Omental fat pad (tissue), 4 donors: ENCODE results near the gene MRPS27. TPM values are rescaled to one million over a fixed set of nuclear protein-coding genes. Genes with fewer than 3 reads are reported as not detected.

Experiments used
- ATAC-seq: fragments of 150-250 bp; one replicate; pipeline ENCODE4 v1.9.1; 2016; ENCODE audit warnings: mild to moderate bottlenecking, moderate library complexity; ENCODE audit not compliant: low FRiP score
- DNase-seq: peaks from one replicate; pipeline ENCODE4 v3.0.0-alpha.2; 2019; ENCODE audit warnings: low spot score
- total RNA-seq, 4 donors: library from RNA; depleted of rRNA; stranded (reverse); fragments of >200 nt; gene quantifications; one replicate each; pipeline ENCODE4 v1.1.0, GENCODE V29; 2016
- TF ChIP-seq, protein P1 (sequence below), 3 donors: fragments of 450-650 bp; IDR thresholded peaks; one replicate each; pipeline ENCODE4 v1.5.1; 2016 to 2017; ENCODE audit warnings: antibody characterized with exemption in 3 of 3, mild to moderate bottlenecking in 3 of 3, moderate library complexity in 2 of 3

The MRPS27 gene
- total RNA-seq, 4 donors from 2014 or later: 45.4 to 53.9 (median 51.4) TPM

DNA sequence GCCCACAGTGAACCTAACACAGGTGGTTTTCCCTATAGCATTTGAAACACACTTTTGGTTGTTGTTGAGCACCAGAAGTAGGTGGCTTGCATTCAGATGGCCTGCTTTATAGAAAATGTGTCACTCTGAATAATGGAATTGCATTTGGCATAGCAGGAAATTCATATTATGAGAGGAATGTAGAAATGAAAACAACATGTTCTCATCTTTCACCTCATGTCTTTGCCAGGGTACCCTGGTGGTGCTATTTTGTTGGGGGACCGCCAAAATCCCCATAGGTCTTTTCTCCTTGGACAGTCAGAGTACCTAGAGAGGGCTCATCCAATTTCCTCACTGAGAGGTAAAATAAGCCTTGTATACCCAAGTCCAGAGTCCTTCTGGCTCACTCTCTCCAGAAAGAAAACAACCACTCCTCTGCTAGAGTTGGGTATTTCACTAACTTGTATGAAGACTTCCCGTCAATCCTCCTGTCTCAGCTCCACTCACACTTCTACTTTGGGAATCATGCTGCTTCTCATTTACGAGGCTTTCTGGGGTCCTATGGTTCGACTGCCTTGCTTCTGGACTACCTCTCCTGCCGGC is 67.4 kb downstream of the MRPS27 start:
- no peak for DNase-seq
- ATAC-seq: no peak
- TF ChIP-seq, protein P1, sequence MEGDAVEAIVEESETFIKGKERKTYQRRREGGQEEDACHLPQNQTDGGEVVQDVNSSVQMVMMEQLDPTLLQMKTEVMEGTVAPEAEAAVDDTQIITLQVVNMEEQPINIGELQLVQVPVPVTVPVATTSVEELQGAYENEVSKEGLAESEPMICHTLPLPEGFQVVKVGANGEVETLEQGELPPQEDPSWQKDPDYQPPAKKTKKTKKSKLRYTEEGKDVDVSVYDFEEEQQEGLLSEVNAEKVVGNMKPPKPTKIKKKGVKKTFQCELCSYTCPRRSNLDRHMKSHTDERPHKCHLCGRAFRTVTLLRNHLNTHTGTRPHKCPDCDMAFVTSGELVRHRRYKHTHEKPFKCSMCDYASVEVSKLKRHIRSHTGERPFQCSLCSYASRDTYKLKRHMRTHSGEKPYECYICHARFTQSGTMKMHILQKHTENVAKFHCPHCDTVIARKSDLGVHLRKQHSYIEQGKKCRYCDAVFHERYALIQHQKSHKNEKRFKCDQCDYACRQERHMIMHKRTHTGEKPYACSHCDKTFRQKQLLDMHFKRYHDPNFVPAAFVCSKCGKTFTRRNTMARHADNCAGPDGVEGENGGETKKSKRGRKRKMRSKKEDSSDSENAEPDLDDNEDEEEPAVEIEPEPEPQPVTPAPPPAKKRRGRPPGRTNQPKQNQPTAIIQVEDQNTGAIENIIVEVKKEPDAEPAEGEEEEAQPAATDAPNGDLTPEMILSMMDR (IDR thresholded peaks at IDR 0.05): no peak

DNA sequence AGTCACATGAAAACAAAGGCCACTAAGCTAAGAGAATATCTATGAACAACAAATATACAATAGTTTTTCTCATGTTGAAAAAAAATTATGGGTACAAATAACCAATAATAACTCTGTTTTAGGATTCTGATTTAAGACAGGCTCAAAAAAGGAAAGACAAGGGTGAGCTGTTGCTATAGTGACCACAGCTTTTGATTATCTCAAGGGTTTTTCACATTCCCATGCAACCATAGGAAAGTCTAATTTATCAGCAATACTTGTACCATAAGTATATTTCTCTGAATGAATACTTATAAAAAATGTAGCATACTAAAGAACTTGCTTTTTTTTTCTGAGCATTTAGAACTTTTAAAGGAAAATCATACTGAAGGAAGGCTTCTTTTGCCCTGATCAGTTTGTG is 68.0 kb downstream of the MRPS27 start:
- DNase-seq: no peak
- ATAC-seq: no peak
- TF ChIP-seq, protein P1 (IDR thresholded peaks at IDR 0.05): no peak

DNA sequence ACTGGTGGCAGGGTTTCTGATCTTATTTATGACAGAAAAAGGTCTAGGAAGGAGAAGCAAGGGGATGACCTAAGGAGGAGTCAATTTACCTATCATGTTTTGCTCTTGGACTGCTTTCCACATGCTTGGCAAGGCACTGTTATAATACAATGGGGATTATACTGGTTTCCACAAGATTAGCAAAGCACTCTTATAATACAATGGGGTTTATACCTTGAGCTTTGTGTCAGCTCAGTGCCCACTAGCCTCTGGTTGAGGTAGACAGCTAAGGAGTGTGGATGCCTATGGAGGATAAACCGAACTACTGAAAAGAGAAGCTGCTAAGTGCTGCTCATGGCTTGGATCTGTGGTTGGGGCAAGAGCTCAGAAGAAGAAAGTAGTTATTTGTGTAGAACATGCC is 68.7 kb downstream of the MRPS27 start:
- TF ChIP-seq, protein P1 (IDR thresholded peaks at IDR 0.05): no peak
- ATAC-seq (no peak), DNase-seq (no peak)

DNA sequence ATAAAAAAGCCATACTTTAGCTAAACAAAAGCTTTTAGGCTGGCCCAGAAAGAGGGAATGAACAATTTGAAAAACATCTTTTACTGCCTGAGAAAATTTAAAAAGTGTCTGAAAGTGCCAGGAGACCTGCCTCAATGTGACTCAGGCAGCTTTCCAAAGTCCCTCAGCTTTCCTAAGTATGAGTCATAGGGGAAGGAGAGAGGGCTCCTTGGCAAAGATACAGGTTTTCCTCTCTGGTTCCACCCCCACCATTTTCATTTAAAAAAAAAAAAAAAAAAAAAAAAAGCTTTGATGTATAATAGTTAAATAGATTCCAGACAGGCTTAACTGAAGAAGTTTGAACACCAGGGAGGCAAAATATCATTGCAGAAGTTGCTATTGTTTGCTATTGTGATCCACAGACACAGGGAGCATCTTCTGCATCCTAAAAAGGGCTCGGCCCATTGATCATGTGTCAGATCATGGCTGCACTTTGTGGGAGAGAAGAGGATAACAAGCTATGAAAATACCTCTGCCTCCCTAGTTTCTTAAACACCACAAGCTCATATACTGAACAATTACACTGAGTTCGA is 71.5 kb downstream of the MRPS27 start:
- DNase-seq (no peak), ATAC-seq (peak; percentile 61)
- TF ChIP-seq, protein P1 (IDR thresholded peaks at IDR 0.05): no peak

DNA sequence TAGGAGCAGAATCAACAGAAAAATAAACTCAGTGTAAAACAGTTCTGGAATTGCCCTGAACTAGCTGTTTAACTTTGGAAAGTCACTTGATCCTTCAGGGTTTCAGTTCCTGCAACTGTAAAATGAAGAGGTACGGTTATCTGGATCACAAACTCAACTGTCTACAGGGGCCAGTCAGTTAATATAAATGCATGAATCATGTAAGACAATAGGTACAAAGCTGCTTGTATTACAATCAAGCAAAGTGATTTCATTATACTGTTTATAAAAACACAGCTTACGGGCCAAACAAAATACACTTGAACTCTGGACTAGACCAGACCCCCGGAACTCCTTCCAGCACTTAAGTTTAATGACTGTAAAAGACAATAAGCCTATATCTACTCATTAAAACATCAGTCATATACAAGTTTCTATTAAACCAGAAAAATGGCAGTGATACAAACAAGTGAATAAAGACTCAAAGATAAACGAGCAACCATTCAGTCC is 73.0 kb downstream of the MRPS27 start:
- ATAC-seq: no peak
- TF ChIP-seq, protein P1 (IDR thresholded peaks at IDR 0.05): no peak

DNA sequence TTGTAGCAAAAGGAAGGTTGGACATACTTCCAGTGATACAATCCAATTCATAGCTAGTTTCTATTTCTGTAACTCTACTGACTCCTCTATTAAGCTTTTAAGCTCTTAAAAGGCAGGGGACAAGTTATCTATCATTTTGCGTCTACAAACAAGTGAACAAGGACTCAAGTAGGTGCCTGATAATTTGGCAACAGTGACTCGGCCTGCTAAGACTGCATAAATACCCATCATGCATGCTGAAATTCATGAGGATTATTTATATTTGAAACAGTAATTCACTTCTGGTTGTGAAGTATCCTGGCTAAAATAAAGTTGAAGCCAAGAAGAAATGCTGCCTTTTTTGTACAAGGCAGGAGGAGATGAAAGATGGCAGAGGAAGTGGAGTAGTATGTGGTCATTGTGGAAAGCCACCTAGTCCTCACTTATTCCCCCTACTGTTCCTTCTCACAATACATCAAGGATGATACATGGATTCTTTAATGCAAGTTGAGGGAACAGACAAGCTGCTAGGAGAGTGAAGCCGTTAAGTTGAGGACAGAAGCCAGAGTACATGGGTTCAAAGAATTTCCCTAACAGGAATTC is 74.0 kb downstream of the MRPS27 start:
- ATAC-seq: no peak
- no peak for DNase-seq
- TF ChIP-seq, protein P1 (IDR thresholded peaks at IDR 0.05): no peak

More for the DNA sequence above, 73.0 kb downstream of the MRPS27 start:
- DNase-seq: no peak

DNA sequence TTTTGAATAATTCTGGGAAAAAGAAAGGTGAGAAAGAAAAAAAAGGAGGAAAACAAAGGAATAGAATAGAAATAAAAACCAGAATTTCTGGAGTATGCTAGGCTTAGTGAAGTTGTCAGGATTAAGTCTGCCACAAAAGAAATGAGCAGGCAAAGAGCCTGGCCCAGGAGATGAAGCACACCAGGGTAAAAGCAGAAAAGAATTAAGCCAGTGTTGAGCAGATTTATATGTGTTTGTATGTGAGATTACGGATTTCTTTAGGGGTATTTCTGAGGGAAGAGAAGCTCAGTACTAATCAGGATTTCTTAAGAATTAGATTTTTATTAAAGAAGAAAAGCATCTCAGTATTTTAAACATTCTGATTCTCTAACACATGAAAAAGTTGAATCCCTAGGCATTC is 74.5 kb downstream of the MRPS27 start:
- TF ChIP-seq, protein P1 (IDR thresholded peaks at IDR 0.05): no peak
- DNase-seq (no peak), ATAC-seq (no peak)
